GM03348 (cell line): ENCODE results near the gene FAM20C.

ENCODE experiments used
- DNase-seq: peaks from one replicate; pipeline ENCODE4 v3.0.0; 2012; ENCODE audit warnings: low spot score

The FAM20C gene

GRCh38 chr7:307970-308369 lies 115.6 kb downstream of the FAM20C start:
- DNase-seq: no peak

GRCh38 chr7:309586-310228 lies 117.3 kb downstream of the FAM20C start:
- no peak for DNase-seq
